A673 (cell line): Measurements from ENCODE around the gene ABCA12. TPM values are rescaled to one million over a fixed set of nuclear protein-coding genes. Genes with fewer than 3 reads are reported as not detected.

Source experiments
- BruUV-seq: library from RNA; stranded (reverse); fragments of 400-500 nt; replicated peaks from 2 replicates; lab custom pipeline; 2021; lab: Mats Ljungman, UMichigan
- CTCF ChIA-PET: fragments of 300-600 bp; sonication (Branson Sonifier 250); formaldehyde crosslinking; loops from one replicate; lab custom pipeline; 2022; ENCODE audit warnings: antibody characterized with exemption; lab: Charles Lee
- POLR2A ChIA-PET: fragments of 300-600 bp; sonication (Branson Sonifier 250); formaldehyde crosslinking; loops from one replicate; lab custom pipeline; 2022; ENCODE audit warnings: antibody characterized with exemption; ENCODE audit not compliant: low non-redundant PET; lab: Charles Lee
- DNase-seq: peaks from one replicate; pipeline ENCODE4 v3.0.0-alpha.2; 2015; ENCODE audit warnings: low spot score
- H3K27ac ChIP-seq: fragments of 200-600 bp; sonication (generic); 2 replicates; pipeline ENCODE4 v1.5.1; 2016; ENCODE audit warnings: mixed run types, low read depth, mild to moderate bottlenecking, mixed read lengths, antibody characterized with exemption, low read length; ENCODE audit not compliant: poor library complexity, severe bottlenecking
- H3K27me3 ChIP-seq: fragments of 200-600 bp; sonication (generic); replicated peaks from 2 replicates; pipeline ENCODE4 v1.6.1; 2017; ENCODE audit warnings: mixed run types, low read depth, mild to moderate bottlenecking, mixed read lengths, antibody characterized with exemption, low read length; ENCODE audit not compliant: insufficient read depth, poor library complexity
- H3K36me3 ChIP-seq: fragments of 200-600 bp; sonication (generic); 2 replicates; pipeline ENCODE4 v1.6.1; 2016; ENCODE audit warnings: mixed run types, mild to moderate bottlenecking, mixed read lengths, antibody characterized with exemption, low read length; ENCODE audit not compliant: insufficient read depth, poor library complexity, severe bottlenecking
- H3K4me1 ChIP-seq: fragments of 200-600 bp; sonication (generic); 2 replicates; pipeline ENCODE4 v1.6.1; 2017; ENCODE audit warnings: mixed run types, mild to moderate bottlenecking, mixed read lengths, antibody characterized with exemption, low read length; ENCODE audit not compliant: insufficient read depth, poor library complexity, severe bottlenecking
- H3K4me3 ChIP-seq: fragments of 200-600 bp; sonication (generic); 2 replicates; pipeline ENCODE4 v1.5.1; 2016; ENCODE audit warnings: low read depth, mixed run types, mild to moderate bottlenecking, mixed read lengths, low read length; ENCODE audit not compliant: poor library complexity, severe bottlenecking
- H3K9me3 ChIP-seq: fragments of 200-600 bp; sonication (generic); 2 replicates; pipeline ENCODE4 v1.6.1; 2016; ENCODE audit warnings: mixed run types, low read depth, mild to moderate bottlenecking, mixed read lengths, antibody characterized with exemption, low read length; ENCODE audit not compliant: poor library complexity, severe bottlenecking
- EZH2 ChIP-seq: fragments of 200-600 bp; sonication (generic); IDR thresholded peaks from 2 replicates; pipeline ENCODE4 v1.6.1; 2017; ENCODE audit warnings: borderline replicate concordance, low read depth, mild to moderate bottlenecking, mixed read lengths, antibody characterized with exemption, low read length; ENCODE audit not compliant: poor library complexity, severe bottlenecking
- intact Hi-C: fragments of 100-400 bp; cut with micrococcal nuclease; formaldehyde crosslinking; loops from one replicate; pipeline ENCODE4 v1.10.0; 2022; ENCODE audit not compliant: unreplicated experiment
- total RNA-seq: library from RNA; stranded (reverse); gene quantifications from 2 replicates; pipeline ENCODE4 v1.2.3, GENCODE V29; 2021
- TF ChIP-seq, protein P1 (sequence below): fragments of 300-800, 200-600 bp; sonication (generic); conservative IDR thresholded peaks from 2 replicates; pipeline ENCODE4 v1.5.1; 2017; ENCODE audit warnings: low read depth, mild to moderate bottlenecking, antibody characterized with exemption, low read length, moderate library complexity, mixed read lengths

ABCA12 gene
- total RNA-seq, 1 experiment from 2014 or later = not detected

DNA sequence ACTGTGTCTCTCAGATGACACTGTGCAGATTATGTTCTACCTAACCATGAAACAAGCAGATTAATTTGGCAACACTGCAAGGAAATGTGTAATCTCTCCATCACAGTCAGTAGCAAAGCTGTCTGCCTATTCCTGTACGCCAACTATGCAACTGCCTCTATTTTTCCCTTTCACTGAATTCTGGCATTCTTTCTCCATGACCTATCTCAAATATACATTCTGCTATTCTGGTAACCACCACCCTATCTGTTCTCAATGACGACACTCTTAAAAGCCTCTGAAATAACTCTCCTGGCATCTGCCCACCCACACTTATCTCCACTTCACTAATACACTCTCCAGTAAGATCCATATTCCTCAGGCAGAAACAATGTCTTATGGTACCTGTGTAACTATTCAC lies 78.7 kb downstream of the ABCA12 start:
- DNase-seq = peak; percentile 6
- POLR2A ChIA-PET = no interaction called here
- intact Hi-C loops = no loop called here
- no peak for TF ChIP-seq EZH2
- TF ChIP-seq, protein P1, sequence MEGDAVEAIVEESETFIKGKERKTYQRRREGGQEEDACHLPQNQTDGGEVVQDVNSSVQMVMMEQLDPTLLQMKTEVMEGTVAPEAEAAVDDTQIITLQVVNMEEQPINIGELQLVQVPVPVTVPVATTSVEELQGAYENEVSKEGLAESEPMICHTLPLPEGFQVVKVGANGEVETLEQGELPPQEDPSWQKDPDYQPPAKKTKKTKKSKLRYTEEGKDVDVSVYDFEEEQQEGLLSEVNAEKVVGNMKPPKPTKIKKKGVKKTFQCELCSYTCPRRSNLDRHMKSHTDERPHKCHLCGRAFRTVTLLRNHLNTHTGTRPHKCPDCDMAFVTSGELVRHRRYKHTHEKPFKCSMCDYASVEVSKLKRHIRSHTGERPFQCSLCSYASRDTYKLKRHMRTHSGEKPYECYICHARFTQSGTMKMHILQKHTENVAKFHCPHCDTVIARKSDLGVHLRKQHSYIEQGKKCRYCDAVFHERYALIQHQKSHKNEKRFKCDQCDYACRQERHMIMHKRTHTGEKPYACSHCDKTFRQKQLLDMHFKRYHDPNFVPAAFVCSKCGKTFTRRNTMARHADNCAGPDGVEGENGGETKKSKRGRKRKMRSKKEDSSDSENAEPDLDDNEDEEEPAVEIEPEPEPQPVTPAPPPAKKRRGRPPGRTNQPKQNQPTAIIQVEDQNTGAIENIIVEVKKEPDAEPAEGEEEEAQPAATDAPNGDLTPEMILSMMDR = no peak
- Histone ChIP-seq H3K4me1 (no peaks in the 10 kb centered on the region), H3K36me3 (no peaks in the 10 kb centered on the region), H3K9me3 (no peaks in the 10 kb centered on the region), H3K4me3 (no peak overlapping the region), H3K27me3 (no peaks in the 10 kb centered on the region), H3K27ac (no peak overlapping the region)
- no TSS peak for BruUV-seq
- CTCF ChIA-PET = no interaction called here

DNA sequence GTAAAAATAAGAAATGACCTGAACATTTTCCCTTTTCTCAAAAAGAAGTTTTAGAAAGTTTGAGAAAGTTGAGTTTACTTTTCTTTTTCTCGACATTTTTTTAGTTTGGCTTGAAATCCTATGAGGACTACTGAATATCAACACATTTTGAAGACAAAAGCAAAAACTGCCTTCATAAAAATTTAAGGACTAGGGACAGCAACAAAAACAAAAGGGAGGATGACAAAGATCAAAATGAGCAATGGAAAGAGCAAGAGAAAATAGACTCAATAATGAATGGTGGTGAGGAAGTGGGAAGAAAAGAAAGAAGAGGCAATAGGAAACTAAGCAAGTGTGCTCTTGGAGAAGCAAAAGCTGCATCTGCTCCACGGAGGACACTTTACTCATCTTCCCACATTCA lies 82.5 kb downstream of the ABCA12 start:
- intact Hi-C loops = no loop called here
- POLR2A ChIA-PET = interaction anchor here (0.6 kb wide), 1 partner anchor 962 kb away, joined by 3 read pairs; no protein-coding TSS in a partner anchor
- Histone ChIP-seq H3K27me3 (no peaks in the 10 kb centered on the region), H3K9me3 (no peaks in the 10 kb centered on the region), H3K27ac (no peak overlapping the region), H3K4me3 (no peak overlapping the region), H3K4me1 (no peaks in the 10 kb centered on the region), H3K36me3 (no peaks in the 10 kb centered on the region)
- no peak for DNase-seq
- no TSS peak for BruUV-seq
- CTCF ChIA-PET = no interaction called here
- TF ChIP-seq, protein P1 = no peak
- TF ChIP-seq EZH2 = no peak

DNA sequence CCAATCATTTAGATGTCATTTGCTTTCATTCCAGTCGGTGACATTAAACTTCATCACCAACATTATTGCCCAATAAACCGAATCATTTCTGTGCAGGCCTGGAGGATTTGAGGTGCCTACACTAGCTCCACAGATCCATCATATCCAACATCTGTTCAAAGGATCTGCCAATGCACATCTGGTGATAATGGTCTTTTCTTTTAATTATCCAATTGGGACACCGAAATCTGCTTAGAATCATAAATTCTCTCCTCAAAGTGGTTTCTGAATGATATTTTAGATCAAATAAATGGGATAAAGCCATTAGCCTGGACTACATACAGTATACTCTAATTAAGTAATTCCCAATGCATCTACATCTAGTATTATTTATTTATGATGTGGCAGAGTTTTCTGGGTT lies 85.6 kb downstream of the ABCA12 start:
- DNase-seq = no peak
- H3K27me3 ChIP-seq = no peaks in the 10 kb centered on the region
- no peak for TF ChIP-seq EZH2
- TF ChIP-seq, protein P1 = no peak
- intact Hi-C loops = no loop called here
- H3K9me3 ChIP-seq = no peaks in the 10 kb centered on the region
- no peak overlapping the region for H3K4me3 ChIP-seq
- BruUV-seq = no TSS peak
- POLR2A ChIA-PET = no interaction called here
- CTCF ChIA-PET = no interaction called here
- no peak overlapping the region for H3K27ac ChIP-seq
- H3K4me1 ChIP-seq = no peaks in the 10 kb centered on the region
- H3K36me3 ChIP-seq = no peaks in the 10 kb centered on the region
